Measurements from ENCODE around the gene NEK11. TPM values are rescaled to one million over a fixed set of nuclear protein-coding genes. Genes with fewer than 3 reads are reported as not detected.

The NEK11 gene, protein sequence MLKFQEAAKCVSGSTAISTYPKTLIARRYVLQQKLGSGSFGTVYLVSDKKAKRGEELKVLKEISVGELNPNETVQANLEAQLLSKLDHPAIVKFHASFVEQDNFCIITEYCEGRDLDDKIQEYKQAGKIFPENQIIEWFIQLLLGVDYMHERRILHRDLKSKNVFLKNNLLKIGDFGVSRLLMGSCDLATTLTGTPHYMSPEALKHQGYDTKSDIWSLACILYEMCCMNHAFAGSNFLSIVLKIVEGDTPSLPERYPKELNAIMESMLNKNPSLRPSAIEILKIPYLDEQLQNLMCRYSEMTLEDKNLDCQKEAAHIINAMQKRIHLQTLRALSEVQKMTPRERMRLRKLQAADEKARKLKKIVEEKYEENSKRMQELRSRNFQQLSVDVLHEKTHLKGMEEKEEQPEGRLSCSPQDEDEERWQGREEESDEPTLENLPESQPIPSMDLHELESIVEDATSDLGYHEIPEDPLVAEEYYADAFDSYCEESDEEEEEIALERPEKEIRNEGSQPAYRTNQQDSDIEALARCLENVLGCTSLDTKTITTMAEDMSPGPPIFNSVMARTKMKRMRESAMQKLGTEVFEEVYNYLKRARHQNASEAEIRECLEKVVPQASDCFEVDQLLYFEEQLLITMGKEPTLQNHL
- total RNA-seq, result 1.1 and 1.2 TPM in 2 replicates

DNA sequence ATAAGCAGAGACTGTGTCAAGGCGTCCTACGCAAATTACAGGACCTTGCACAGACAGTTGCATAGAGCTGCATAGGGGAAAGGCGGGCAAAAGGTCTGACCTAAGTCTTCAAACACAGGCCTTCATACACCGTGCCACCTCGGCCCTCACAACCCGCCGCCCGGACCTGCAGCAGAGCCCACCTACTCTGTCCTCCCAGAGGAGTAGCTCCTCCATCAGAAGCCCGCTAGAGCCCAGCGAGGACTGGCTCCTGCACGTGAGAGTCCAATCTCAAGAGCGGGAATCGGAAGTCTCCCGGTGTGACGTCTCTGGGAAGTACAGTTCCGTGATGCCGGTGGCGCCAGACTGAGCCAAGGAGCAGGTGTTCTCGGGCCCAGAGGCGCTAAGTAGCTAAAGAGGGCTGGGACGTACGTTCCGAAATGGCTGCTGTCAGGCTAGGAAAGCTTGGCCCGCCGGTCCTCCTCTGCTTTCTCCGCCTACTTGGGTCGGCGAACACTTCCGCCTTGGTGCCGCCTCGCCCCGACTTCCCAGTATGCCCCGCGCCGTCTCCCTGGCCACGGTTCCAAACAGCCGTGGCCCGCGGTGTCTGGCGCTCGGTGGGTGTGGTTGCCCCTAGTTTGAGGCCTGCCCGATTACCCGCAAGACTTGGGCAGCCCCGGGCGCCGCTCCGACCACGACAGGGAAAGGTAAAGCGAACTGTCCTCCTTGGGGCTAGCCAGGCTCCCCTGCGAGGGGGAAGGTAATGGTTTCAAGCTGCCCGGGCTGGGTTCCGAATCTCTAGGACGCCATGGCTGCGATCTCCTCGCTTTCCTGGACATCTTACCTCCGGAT lies at the start of gene NEK11, which contains the start of gene ASTE1:
TSS of gene NEK11 (plus strand) at position 557 of the 831 bp plus-strand sequence. CDS start 2,832 bp downstream, outside the sequence.
TSS of gene ASTE1 (minus strand) at position 505 of the 831 bp plus-strand sequence. CDS start 1,519 bp downstream, outside the sequence.
- peak within 1 kb of the TSS; percentile 88 for H3K4me3 Mint-ChIP-seq (ENCODE audit: low read depth)
- H3K27ac Mint-ChIP-seq, result peak within 1 kb of the TSS; percentile 93
- DNase-seq (ENCODE audit: low spot score), result peak; percentile 89
- no peaks in the 10 kb centered on the region for H3K9me3 Mint-ChIP-seq
- peaks cover 4% of the 10 kb centered on the region for H3K27me3 Mint-ChIP-seq (ENCODE audit: low read depth)
- intact Hi-C loops (cut with micrococcal nuclease), result loop anchor here (1.0 to 5.0 kb wide), 6 partner anchors 119 to 1006 kb away; partner anchors contain the start of genes ATP2C1 and PIK3R4
- peaks cover 34% of the 10 kb centered on the region for H3K4me1 Mint-ChIP-seq (ENCODE audit: low read depth)
- H3K36me3 Mint-ChIP-seq (ENCODE audit: low read depth), result peaks cover 28% of the 10 kb centered on the region

DNA sequence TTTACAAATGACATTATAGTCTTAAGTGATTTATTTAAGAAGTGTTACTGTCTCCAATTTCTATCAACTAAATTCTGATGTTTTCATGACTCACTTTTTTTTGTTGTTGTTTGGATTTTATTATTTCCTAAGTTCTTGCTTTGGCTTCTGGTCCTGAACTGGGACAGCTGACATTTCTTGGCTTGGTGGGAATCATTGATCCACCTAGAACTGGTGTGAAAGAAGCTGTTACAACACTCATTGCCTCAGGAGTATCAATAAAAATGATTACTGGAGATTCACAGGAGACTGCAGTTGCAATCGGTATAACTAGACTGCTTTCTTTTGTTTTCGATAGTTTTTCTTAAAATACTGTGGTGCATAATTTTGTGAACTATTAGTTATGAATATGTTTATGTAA lies 47.6 kb upstream of the NEK11 start:
- intact Hi-C loops (cut with micrococcal nuclease), result no loop called here
- no peaks in the 10 kb centered on the region for H3K27me3 Mint-ChIP-seq (ENCODE audit: low read depth)
- H3K9me3 Mint-ChIP-seq, result no peaks in the 10 kb centered on the region
- peaks cover 47% of the 10 kb centered on the region for H3K36me3 Mint-ChIP-seq (ENCODE audit: low read depth)
- no peaks in the 10 kb centered on the region for H3K4me1 Mint-ChIP-seq (ENCODE audit: low read depth)
- no peak for DNase-seq (ENCODE audit: low spot score)
- H3K27ac Mint-ChIP-seq, result no peak overlapping the region
- H3K4me3 Mint-ChIP-seq (ENCODE audit: low read depth), result no peak overlapping the region

DNA sequence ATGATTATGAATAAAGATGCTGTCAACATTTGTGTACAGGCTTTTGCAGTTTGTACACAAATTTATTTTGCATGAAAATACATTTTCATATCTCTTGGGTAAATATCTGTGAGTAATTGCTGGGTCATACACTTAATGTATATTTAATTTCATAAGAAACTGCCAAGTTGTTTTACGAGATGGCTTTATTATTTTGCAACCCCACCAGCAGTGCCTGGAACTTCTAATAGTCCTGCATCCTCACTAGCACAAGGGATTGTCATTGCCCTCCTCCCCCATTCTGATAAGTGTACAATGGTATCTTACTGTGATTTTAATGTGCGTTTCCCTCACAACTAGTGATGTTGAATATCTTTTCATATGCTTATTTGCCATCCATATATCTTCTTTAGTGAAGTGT lies 45.2 kb upstream of the NEK11 start:
- Mint-ChIP-seq H3K9me3 (no peaks in the 10 kb centered on the region), H3K27ac (no peak overlapping the region), H3K4me3 (ENCODE audit: low read depth) (no peak overlapping the region), H3K27me3 (ENCODE audit: low read depth) (no peaks in the 10 kb centered on the region), H3K36me3 (ENCODE audit: low read depth) (peaks cover 44% of the 10 kb centered on the region), H3K4me1 (ENCODE audit: low read depth) (no peaks in the 10 kb centered on the region)
- DNase-seq (ENCODE audit: low spot score), result no peak
- intact Hi-C loops (cut with micrococcal nuclease), result no loop called here

DNA sequence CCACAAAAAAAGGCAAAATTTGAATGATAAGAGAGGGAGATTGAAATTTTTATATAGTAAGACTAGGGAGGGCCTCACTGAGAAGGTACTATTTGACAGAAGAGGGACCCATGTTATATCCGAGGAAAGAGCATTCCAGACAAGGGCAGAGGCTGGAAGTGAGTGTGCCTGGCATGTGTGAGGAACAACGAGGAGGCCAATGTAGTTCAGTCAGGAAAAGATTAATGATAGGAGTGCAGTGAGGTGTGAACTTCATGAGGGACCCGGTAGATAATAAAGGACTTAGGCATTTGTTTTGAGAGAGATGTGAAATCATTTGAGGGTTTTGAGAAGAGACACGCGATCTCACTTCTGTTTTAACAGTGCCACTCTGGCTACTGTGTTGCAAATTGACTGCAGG lies 36.4 kb upstream of the NEK11 start:
- Mint-ChIP-seq H3K27ac (no peak overlapping the region), H3K4me1 (ENCODE audit: low read depth) (peaks cover 13% of the 10 kb centered on the region), H3K27me3 (ENCODE audit: low read depth) (no peaks in the 10 kb centered on the region), H3K36me3 (ENCODE audit: low read depth) (peaks cover 37% of the 10 kb centered on the region), H3K4me3 (ENCODE audit: low read depth) (no peak overlapping the region), H3K9me3 (no peaks in the 10 kb centered on the region)
- intact Hi-C loops (cut with micrococcal nuclease), result no loop called here
- no peak for DNase-seq (ENCODE audit: low spot score)

DNA sequence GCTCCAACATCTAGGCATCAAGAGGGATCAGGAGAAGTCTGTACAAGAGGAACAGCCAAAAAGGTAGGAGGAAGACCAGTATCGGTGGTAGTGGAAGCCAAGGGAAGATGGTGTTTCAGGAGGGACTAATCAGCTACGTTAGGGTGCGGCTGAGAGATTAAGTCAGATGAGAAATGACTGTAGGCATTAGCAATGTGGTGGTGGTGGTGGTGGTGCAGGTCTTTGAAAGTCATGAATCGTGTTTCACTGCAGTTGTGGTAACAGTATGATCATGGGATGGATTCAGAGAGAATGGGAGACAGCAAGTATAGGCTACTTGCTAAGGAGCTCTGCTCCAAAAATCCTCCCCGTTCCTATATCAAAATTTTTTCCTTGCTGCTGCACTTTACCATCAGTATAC lies 35.6 kb upstream of the NEK11 start:
- Mint-ChIP-seq H3K27me3 (ENCODE audit: low read depth) (no peaks in the 10 kb centered on the region), H3K27ac (no peak overlapping the region), H3K4me1 (ENCODE audit: low read depth) (peaks cover 13% of the 10 kb centered on the region), H3K36me3 (ENCODE audit: low read depth) (peaks cover 32% of the 10 kb centered on the region), H3K4me3 (ENCODE audit: low read depth) (no peak overlapping the region), H3K9me3 (no peaks in the 10 kb centered on the region)
- intact Hi-C loops (cut with micrococcal nuclease), result no loop called here
- DNase-seq (ENCODE audit: low spot score), result no peak

DNA sequence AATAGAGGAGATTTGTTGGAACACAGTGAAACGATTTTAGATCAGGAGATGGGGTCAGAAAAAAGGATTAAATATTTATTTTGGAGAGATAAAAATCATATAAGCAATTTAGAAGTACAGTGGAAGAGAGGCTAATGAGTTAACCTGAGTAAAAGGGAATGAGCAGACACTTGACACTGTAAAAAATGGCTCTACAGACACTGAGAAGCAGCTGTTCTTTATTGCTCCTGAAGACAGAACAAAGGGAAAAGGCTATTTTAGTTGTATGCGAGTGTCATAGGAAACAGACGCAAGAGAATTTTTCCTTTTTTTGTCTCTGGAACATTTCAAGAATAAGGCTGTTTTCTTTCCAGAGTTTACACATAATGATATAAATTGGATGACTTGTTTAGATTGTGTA lies 34.3 kb upstream of the NEK11 start:
- H3K36me3 Mint-ChIP-seq (ENCODE audit: low read depth), result peaks cover 37% of the 10 kb centered on the region
- H3K9me3 Mint-ChIP-seq, result no peaks in the 10 kb centered on the region
- H3K4me1 Mint-ChIP-seq (ENCODE audit: low read depth), result peaks cover 13% of the 10 kb centered on the region
- no peak overlapping the region for H3K4me3 Mint-ChIP-seq (ENCODE audit: low read depth)
- no peak overlapping the region for H3K27ac Mint-ChIP-seq
- intact Hi-C loops (cut with micrococcal nuclease), result no loop called here
- no peak for DNase-seq (ENCODE audit: low spot score)
- H3K27me3 Mint-ChIP-seq (ENCODE audit: low read depth), result no peaks in the 10 kb centered on the region

DNA sequence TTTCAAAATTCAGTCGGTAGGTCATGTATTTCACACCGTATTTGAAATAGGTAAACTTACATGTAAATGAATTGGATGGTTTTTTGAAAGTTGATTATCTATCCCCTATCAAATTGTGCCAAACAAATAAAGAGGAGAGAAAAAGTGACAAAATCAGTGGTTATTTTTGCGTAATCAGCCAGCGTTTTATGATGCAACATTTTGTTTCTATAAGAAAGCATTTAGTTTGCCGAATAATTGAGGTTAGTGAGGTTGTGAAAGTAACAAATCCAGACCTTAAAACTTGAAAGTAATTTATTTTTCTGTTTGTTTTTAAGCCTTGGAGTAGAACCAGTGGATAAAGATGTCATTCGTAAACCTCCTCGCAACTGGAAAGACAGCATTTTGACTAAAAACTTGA lies 29.4 kb upstream of the NEK11 start:
- Mint-ChIP-seq H3K27ac (no peak overlapping the region), H3K9me3 (no peaks in the 10 kb centered on the region), H3K4me3 (ENCODE audit: low read depth) (no peak overlapping the region), H3K4me1 (ENCODE audit: low read depth) (no peaks in the 10 kb centered on the region), H3K27me3 (ENCODE audit: low read depth) (no peaks in the 10 kb centered on the region), H3K36me3 (ENCODE audit: low read depth) (peaks cover 33% of the 10 kb centered on the region)
- DNase-seq (ENCODE audit: low spot score), result no peak
- intact Hi-C loops (cut with micrococcal nuclease), result no loop called here

DNA sequence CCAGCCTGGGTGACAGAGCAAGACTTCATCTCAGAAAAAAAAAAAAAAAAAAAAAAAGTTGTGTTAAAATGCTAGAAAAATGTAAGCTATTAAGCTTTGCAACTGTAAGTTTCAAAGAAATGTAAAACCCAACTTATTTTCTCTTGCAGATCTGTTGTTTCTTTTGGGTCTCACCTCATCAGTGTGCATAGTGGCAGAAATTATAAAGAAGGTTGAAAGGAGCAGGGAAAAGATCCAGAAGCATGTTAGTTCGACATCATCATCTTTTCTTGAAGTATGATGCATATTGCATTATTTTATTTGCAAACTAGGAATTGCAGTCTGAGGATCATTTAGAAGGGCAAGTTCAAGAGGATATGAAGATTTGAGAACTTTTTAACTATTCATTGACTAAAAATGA lies 25.6 kb upstream of the NEK11 start:
- DNase-seq (ENCODE audit: low spot score), result no peak
- Mint-ChIP-seq H3K27me3 (ENCODE audit: low read depth) (no peaks in the 10 kb centered on the region), H3K4me3 (ENCODE audit: low read depth) (no peak overlapping the region), H3K9me3 (no peaks in the 10 kb centered on the region), H3K4me1 (ENCODE audit: low read depth) (peaks cover 10% of the 10 kb centered on the region), H3K36me3 (ENCODE audit: low read depth) (peaks cover 52% of the 10 kb centered on the region), H3K27ac (no peak overlapping the region)
- intact Hi-C loops (cut with micrococcal nuclease), result no loop called here

DNA sequence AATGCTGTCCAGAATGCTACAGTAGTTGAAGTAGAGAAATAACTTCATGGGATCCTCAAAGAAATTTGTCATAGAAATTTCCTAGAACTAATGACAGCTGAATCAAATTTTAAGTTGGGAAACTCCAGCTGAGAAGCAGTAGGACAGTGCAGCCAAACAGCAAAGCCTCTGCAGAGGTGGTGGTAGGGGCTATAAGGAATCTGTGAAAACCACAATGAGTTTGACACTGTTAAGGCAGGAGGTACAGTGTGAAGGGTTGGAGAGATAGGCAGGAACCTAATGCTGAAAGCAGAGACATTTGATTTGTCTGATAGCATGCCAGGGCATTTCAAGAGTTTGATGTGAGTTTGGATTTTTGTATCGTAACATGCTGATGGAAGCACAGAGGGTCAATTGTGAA lies 22.1 kb upstream of the NEK11 start:
- Mint-ChIP-seq H3K36me3 (ENCODE audit: low read depth) (peaks cover 49% of the 10 kb centered on the region), H3K27me3 (ENCODE audit: low read depth) (no peaks in the 10 kb centered on the region), H3K4me1 (ENCODE audit: low read depth) (peaks cover 10% of the 10 kb centered on the region), H3K27ac (peak overlapping the region; percentile 34), H3K9me3 (no peaks in the 10 kb centered on the region), H3K4me3 (ENCODE audit: low read depth) (no peak overlapping the region)
- no peak for DNase-seq (ENCODE audit: low spot score)
- intact Hi-C loops (cut with micrococcal nuclease), result no loop called here

DNA sequence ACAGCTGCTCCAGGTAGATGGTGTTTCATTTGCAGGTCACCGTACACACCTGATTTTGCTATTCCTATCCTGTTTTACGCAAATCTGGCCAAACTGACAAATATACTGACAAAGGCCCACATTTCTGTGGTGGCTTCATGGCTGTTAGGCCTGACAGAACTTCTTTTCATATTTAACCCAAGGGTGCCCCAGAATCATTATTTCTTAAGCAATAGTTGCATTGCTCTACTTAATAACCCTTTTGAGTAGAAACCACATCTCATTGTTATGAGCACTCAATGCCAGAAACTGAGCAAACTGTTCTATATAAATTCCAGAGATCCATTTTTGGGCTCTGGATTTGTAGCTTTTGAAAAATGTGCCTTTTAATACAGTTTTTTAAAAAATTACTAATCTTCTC lies 19.4 kb upstream of the NEK11 start:
- no peak for DNase-seq (ENCODE audit: low spot score)
- Mint-ChIP-seq H3K36me3 (ENCODE audit: low read depth) (peaks cover 56% of the 10 kb centered on the region), H3K4me1 (ENCODE audit: low read depth) (peaks cover 10% of the 10 kb centered on the region), H3K27me3 (ENCODE audit: low read depth) (no peaks in the 10 kb centered on the region), H3K9me3 (no peaks in the 10 kb centered on the region), H3K4me3 (ENCODE audit: low read depth) (no peak overlapping the region), H3K27ac (no peak overlapping the region)
- intact Hi-C loops (cut with micrococcal nuclease), result no loop called here

DNA sequence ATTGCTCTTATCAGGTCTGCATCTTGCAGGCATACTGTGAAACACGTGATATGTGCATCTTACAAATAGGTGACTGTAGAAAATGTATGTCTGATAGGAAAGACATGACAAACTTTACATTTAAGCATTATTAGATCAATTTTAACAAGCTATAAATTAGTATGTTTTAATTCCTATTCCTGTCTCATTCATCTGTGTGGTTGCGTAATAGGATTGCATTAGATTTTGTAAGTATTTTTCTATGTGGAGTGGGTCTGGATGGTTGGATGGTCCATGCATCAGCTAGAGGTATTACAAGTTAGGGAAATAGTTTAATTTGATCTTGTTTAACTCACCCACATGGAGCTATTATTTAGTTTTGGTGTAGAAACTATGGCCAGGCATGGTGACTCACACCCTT lies 18.9 kb upstream of the NEK11 start:
- Mint-ChIP-seq H3K4me3 (ENCODE audit: low read depth) (no peak overlapping the region), H3K9me3 (no peaks in the 10 kb centered on the region), H3K4me1 (ENCODE audit: low read depth) (peaks cover 10% of the 10 kb centered on the region), H3K27ac (no peak overlapping the region), H3K27me3 (ENCODE audit: low read depth) (no peaks in the 10 kb centered on the region), H3K36me3 (ENCODE audit: low read depth) (peaks cover 62% of the 10 kb centered on the region)
- DNase-seq (ENCODE audit: low spot score), result no peak
- intact Hi-C loops (cut with micrococcal nuclease), result no loop called here

DNA sequence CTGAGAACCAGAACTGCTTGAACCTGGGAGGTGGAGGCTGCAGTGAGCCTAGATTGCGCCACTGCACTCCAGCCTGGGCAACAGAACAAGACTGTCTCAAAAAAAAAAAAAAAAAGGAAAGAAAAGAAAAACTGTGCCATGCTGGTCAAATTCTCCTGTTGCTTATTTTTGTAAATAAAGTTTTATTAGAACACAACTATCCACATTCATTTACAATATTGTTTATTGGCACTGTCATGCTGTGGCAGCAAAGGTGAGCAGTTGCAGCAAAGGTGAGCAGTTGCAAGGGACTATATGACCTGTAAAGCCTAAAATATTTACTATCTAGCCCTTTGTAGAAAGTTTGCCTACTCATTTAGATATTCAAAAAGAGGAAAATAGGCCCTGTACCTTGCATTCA lies 18.4 kb upstream of the NEK11 start:
- no peak overlapping the region for H3K27ac Mint-ChIP-seq
- no peak overlapping the region for H3K4me3 Mint-ChIP-seq (ENCODE audit: low read depth)
- H3K36me3 Mint-ChIP-seq (ENCODE audit: low read depth), result peaks cover 63% of the 10 kb centered on the region
- intact Hi-C loops (cut with micrococcal nuclease), result no loop called here
- H3K27me3 Mint-ChIP-seq (ENCODE audit: low read depth), result no peaks in the 10 kb centered on the region
- no peaks in the 10 kb centered on the region for H3K9me3 Mint-ChIP-seq
- peaks cover 9% of the 10 kb centered on the region for H3K4me1 Mint-ChIP-seq (ENCODE audit: low read depth)
- DNase-seq (ENCODE audit: low spot score), result no peak
